Testis (tissue), 2 donors: Measurements from ENCODE around the gene MEIKIN.
"Not testable (repeated sequence)": the region's sequence is repeated elsewhere in the genome, so short reads cannot be mapped to it uniquely, and the experiment has no call there.

Experiments used
- POLR2A ChIP-seq: fragments of 450-650 bp; IDR thresholded peaks from one replicate; pipeline ENCODE4 v1.6.1; 2017; ENCODE audit warnings: antibody characterized with exemption, mild to moderate bottlenecking, moderate library complexity
- TF ChIP-seq, protein P1 (sequence below), 3 experiments: fragments of 450-650 bp in 2 of 3; fragments of 200-600 bp in 1 of 3; sonication (generic) in 1 of 3; IDR thresholded peaks; one replicate each; pipeline ENCODE4 v1.5.1; 2016 to 2019; ENCODE audit warnings: antibody characterized with exemption in 3 of 3, mild to moderate bottlenecking in 2 of 3, moderate library complexity in 1 of 3

DNA sequence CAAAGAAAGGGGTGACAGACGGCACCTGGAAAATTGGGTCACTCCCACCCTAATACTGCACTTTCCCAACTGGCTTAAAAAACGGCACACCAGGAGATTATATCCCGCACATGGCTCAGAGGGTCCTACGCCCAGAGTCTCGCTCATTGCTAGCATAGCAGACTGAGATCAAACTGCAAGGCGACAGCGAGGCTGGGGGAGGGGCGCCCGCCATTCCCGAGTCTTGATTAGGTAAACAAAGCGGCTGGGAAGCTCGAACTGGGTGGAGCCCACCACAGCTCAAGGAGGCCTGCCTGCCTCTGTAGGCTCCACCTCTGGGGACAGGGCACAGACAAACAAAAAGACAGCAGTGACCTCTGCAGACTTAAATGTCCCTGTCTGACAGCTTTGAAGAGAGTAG, 74.2 kb downstream of the MEIKIN start:
- TF ChIP-seq POLR2A, result not testable (repeated sequence)
- TF ChIP-seq, protein P1, sequence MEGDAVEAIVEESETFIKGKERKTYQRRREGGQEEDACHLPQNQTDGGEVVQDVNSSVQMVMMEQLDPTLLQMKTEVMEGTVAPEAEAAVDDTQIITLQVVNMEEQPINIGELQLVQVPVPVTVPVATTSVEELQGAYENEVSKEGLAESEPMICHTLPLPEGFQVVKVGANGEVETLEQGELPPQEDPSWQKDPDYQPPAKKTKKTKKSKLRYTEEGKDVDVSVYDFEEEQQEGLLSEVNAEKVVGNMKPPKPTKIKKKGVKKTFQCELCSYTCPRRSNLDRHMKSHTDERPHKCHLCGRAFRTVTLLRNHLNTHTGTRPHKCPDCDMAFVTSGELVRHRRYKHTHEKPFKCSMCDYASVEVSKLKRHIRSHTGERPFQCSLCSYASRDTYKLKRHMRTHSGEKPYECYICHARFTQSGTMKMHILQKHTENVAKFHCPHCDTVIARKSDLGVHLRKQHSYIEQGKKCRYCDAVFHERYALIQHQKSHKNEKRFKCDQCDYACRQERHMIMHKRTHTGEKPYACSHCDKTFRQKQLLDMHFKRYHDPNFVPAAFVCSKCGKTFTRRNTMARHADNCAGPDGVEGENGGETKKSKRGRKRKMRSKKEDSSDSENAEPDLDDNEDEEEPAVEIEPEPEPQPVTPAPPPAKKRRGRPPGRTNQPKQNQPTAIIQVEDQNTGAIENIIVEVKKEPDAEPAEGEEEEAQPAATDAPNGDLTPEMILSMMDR (IDR thresholded peaks at IDR 0.05), result not testable (repeated sequence)
